Immature natural killer cell (primary cell): ENCODE results near the gene OR10A3. TPM values are rescaled to one million over a fixed set of nuclear protein-coding genes. Genes with fewer than 3 reads are reported as not detected.

Experiments used
- DNase-seq, 3 donors: peaks; one replicate each; pipeline ENCODE4 v3.0.0; 2022; ENCODE audit warnings: mixed read lengths in 1 of 3
- H3K27ac Mint-ChIP-seq, 6 donors: one replicate each; pipeline ENCODE4 v1.8.0; 2020; ENCODE audit warnings: mixed read lengths in 6 of 6, mild to moderate bottlenecking in 5 of 6, inconsistent platforms in 4 of 6, moderate library complexity in 3 of 6
- H3K27me3 Mint-ChIP-seq, 3 donors: one replicate each; pipeline ENCODE4 v1.8.0; 2020 to 2021; ENCODE audit warnings: low read depth in 3 of 3, mild to moderate bottlenecking in 3 of 3, mixed read lengths in 3 of 3, moderate library complexity in 3 of 3, inconsistent platforms in 1 of 3
- H3K36me3 Mint-ChIP-seq, 3 donors: one replicate each; pipeline ENCODE4 v1.8.0; 2020; ENCODE audit warnings: mixed read lengths in 3 of 3, inconsistent platforms in 2 of 3, mild to moderate bottlenecking in 2 of 3
- H3K4me1 Mint-ChIP-seq, 2 donors: one replicate each; pipeline ENCODE4 v1.8.0; 2020; ENCODE audit warnings: inconsistent platforms in 2 of 2, mild to moderate bottlenecking in 2 of 2, mixed read lengths in 2 of 2, moderate library complexity in 1 of 2
- H3K4me3 Mint-ChIP-seq, 5 donors: one replicate each; pipeline ENCODE4 v1.8.0; 2020; ENCODE audit warnings: mild to moderate bottlenecking in 5 of 5, mixed read lengths in 5 of 5, inconsistent platforms in 3 of 5, moderate library complexity in 3 of 5
- H3K9me3 Mint-ChIP-seq, 6 donors: one replicate each; pipeline ENCODE4 v1.8.0; 2020; ENCODE audit warnings: mild to moderate bottlenecking in 6 of 6, mixed read lengths in 6 of 6, inconsistent platforms in 4 of 6, moderate library complexity in 3 of 6
- polyA plus RNA-seq, 3 donors: library from polyadenylated mRNA; unstranded; fragments of 300-500 nt; fragmentation: Illumina TruSeq; gene quantifications; one replicate each; pipeline ENCODE4 v1.2.3, GENCODE V29; 2021

Gene OR10A3
- polyA plus RNA-seq, 3 donors from 2014 or later, result not detected

GRCh38 chr11:7894251-7894650 is 47.3 kb downstream of the OR10A3 start:
- no peak for DNase-seq
- Mint-ChIP-seq H3K4me1 (peaks cover 0 to 5% of the 10 kb centered on the region in 2 donors), H3K9me3 (no peaks in the 10 kb centered on the region), H3K36me3 (no peaks in the 10 kb centered on the region), H3K4me3 (no peak overlapping the region), H3K27ac (no peak overlapping the region), H3K27me3 (peaks cover 3 to 7% (median 4%) of the 10 kb centered on the region in 3 donors)

- no peak overlapping the region for H3K27ac Mint-ChIP-seq
- H3K4me1 Mint-ChIP-seq, result peaks cover 0 to 5% of the 10 kb centered on the region in 2 donors
- no peak overlapping the region for H3K4me3 Mint-ChIP-seq
- H3K36me3 Mint-ChIP-seq, result no peaks in the 10 kb centered on the region
- DNase-seq, result no peak
- H3K27me3 Mint-ChIP-seq, result peaks cover 3 to 7% (median 4%) of the 10 kb centered on the region in 3 donors
- no peaks in the 10 kb centered on the region for H3K9me3 Mint-ChIP-seq
Observed at GRCh38 chr11:7893796-7894195, 47.7 kb downstream of the OR10A3 start.

- DNase-seq, result peak; percentile 4 to 31 (median 18)
- Mint-ChIP-seq H3K4me3 (no peak overlapping the region), H3K4me1 (peaks cover 0 to 5% of the 10 kb centered on the region in 2 donors), H3K9me3 (no peaks in the 10 kb centered on the region), H3K36me3 (no peaks in the 10 kb centered on the region), H3K27ac (no peak overlapping the region), H3K27me3 (peaks cover 4 to 7% (median 7%) of the 10 kb centered on the region in 3 donors)
Observed at GRCh38 chr11:7892840-7893254, 48.7 kb downstream of the OR10A3 start.

- Mint-ChIP-seq H3K4me1 (peaks cover 0 to 5% of the 10 kb centered on the region in 2 donors), H3K9me3 (no peaks in the 10 kb centered on the region), H3K27ac (no peak overlapping the region), H3K27me3 (peaks cover 4 to 8% (median 7%) of the 10 kb centered on the region in 3 donors), H3K36me3 (no peaks in the 10 kb centered on the region), H3K4me3 (no peak overlapping the region)
- no peak for DNase-seq
Observed at GRCh38 chr11:7892059-7892699, 49.3 kb downstream of the OR10A3 start.

GRCh38 chr11:7890417-7891172 is 50.9 kb downstream of the OR10A3 start:
- Mint-ChIP-seq H3K9me3 (no peaks in the 10 kb centered on the region), H3K4me3 (no peak overlapping the region), H3K27me3 (peaks cover 1 to 7% (median 7%) of the 10 kb centered on the region in 3 donors), H3K4me1 (peaks cover 0 to 5% of the 10 kb centered on the region in 2 donors), H3K27ac (no peak overlapping the region), H3K36me3 (no peaks in the 10 kb centered on the region)
- no peak for DNase-seq

GRCh38 chr11:7889985-7890384 is 51.5 kb downstream of the OR10A3 start:
- H3K27ac Mint-ChIP-seq, result no peak overlapping the region

More at GRCh38 chr11:7889985-7890384, 51.5 kb downstream of the OR10A3 start:
- Mint-ChIP-seq H3K36me3 (no peaks in the 10 kb centered on the region), H3K4me1 (peaks cover 0 to 5% of the 10 kb centered on the region in 2 donors), H3K9me3 (no peaks in the 10 kb centered on the region), H3K4me3 (no peak overlapping the region), H3K27me3 (peaks cover 1 to 7% (median 7%) of the 10 kb centered on the region in 3 donors)
- no peak for DNase-seq

Other genes with a start within 250 kb of the OR10A3 start
- not detected for gene OVCH2, start 235.2 kb downstream of the OR10A3 start, polyA plus RNA-seq
- gene OR5P2, start 144.8 kb downstream of the OR10A3 start, polyA plus RNA-seq, result not detected
- gene OR5P3, start 110.9 kb downstream of the OR10A3 start, polyA plus RNA-seq, result not detected
- gene OR10A6, start 10.4 kb downstream of the OR10A3 start, polyA plus RNA-seq, result not detected
- not detected for gene NLRP10, start 23.7 kb upstream of the OR10A3 start, polyA plus RNA-seq
- 100 to 1,000 TPM; 242 to 305 (median 262) TPM for gene EIF3F, start 45.6 kb upstream of the OR10A3 start, polyA plus RNA-seq
- not detected for gene TUB, start 139.5 kb upstream of the OR10A3 start, polyA plus RNA-seq
- gene RIC3, start 227.3 kb upstream of the OR10A3 start, polyA plus RNA-seq, result under 1 TPM in 1 of 3 donors, not detected in 2; 0.44 TPM